HL-60 (cell line): ENCODE measurements around the gene SATB2.

Source experiments
- DNase-seq, 2 experiments: peaks; one replicate each; pipeline ENCODE4 v3.0.0-alpha.2; 2010 to 2020; ENCODE audit warnings: low read depth in 1 of 2, low spot score in 1 of 2
- H3K27ac ChIP-seq: fragments of 250-450 bp; sonication (Bioruptor Pico); replicated peaks from 2 replicates; pipeline ENCODE4 v1.5.1; 2020; ENCODE audit warnings: mild to moderate bottlenecking, moderate library complexity
- H3K27me3 ChIP-seq: fragments of 250-450 bp; sonication (Bioruptor Pico); 2 replicates; pipeline ENCODE4 v1.5.1; 2021; ENCODE audit warnings: mild to moderate bottlenecking, moderate library complexity; ENCODE audit not compliant: insufficient read depth, poor library complexity, severe bottlenecking
- H3K4me3 ChIP-seq: replicated peaks from 2 replicates; pipeline ENCODE4 v1.5.1; 2011; ENCODE audit warnings: mild to moderate bottlenecking, control low read depth, low read length; ENCODE audit not compliant: insufficient read depth
- CTCF ChIP-seq: IDR thresholded peaks from one replicate; pipeline ENCODE4 v1.5.1; 2011; ENCODE audit warnings: low read length, control low read depth, inconsistent platforms; ENCODE audit not compliant: insufficient read depth
- GABPA ChIP-seq: IDR thresholded peaks from 2 replicates; pipeline ENCODE4 v1.6.1; 2012; ENCODE audit warnings: low read depth
- POLR2AphosphoS5 ChIP-seq: IDR thresholded peaks from 2 replicates; pipeline ENCODE4 v1.6.1; 2012; ENCODE audit warnings: low read depth
- REST ChIP-seq: IDR thresholded peaks from 2 replicates; pipeline ENCODE4 v1.6.1; 2012; ENCODE audit warnings: low read depth; ENCODE audit not compliant: insufficient replicate concordance
- SPI1 ChIP-seq: IDR thresholded peaks from 2 replicates; pipeline ENCODE4 v1.6.1; 2012; ENCODE audit warnings: low read depth, mild to moderate bottlenecking, borderline replicate concordance

SATB2 gene

GRCh38 chr2:199439542-199439941 lies 18.2 kb downstream of the SATB2 start:
- Histone ChIP-seq H3K27ac (no peak overlapping the region), H3K4me3 (no peak overlapping the region), H3K27me3 (no peaks in the 10 kb centered on the region)
- DNase-seq: no peak
- TF ChIP-seq POLR2AphosphoS5: no peak
- TF ChIP-seq CTCF: no peak
- no peak for TF ChIP-seq REST
- TF ChIP-seq GABPA: no peak
- TF ChIP-seq SPI1: no peak

GRCh38 chr2:199439066-199439465 lies 18.7 kb downstream of the SATB2 start:
- H3K4me3 ChIP-seq: no peak overlapping the region
- no peak overlapping the region for H3K27ac ChIP-seq
- no peak for DNase-seq
- H3K27me3 ChIP-seq: no peaks in the 10 kb centered on the region
- no peak for TF ChIP-seq CTCF
- no peak for TF ChIP-seq GABPA
- no peak for TF ChIP-seq POLR2AphosphoS5
- no peak for TF ChIP-seq REST
- TF ChIP-seq SPI1: no peak

GRCh38 chr2:199434555-199434954 lies 23.2 kb downstream of the SATB2 start:
- Histone ChIP-seq H3K27me3 (no peaks in the 10 kb centered on the region), H3K27ac (no peak overlapping the region), H3K4me3 (no peak overlapping the region)
- no peak for TF ChIP-seq CTCF
- TF ChIP-seq POLR2AphosphoS5: no peak
- no peak for TF ChIP-seq GABPA
- no peak for TF ChIP-seq SPI1
- TF ChIP-seq REST: no peak
- DNase-seq: no peak
